Left kidney (tissue), 2 donors: ENCODE results near the gene FBXO31. TPM values are rescaled to one million over a fixed set of nuclear protein-coding genes. Genes with fewer than 3 reads are reported as not detected.

Experiments used
- DNase-seq: peaks from one replicate; pipeline ENCODE4 v3.0.0-alpha.2; 2013
- polyA plus RNA-seq: library from polyadenylated mRNA; unstranded; fragments of 120-200 nt; gene quantifications from one replicate; pipeline ENCODE4 v1.2.1, GENCODE V29; 2013; ENCODE audit not compliant: insufficient read length

The FBXO31 gene
- polyA plus RNA-seq, 1 donor = 21.2 TPM

- DNase-seq = no peak
Measured at GRCh38 chr16:87309620-87310525, 73.7 kb downstream of the FBXO31 start.

GRCh38 chr16:87308826-87309225, 74.8 kb downstream of the FBXO31 start:
- no peak for DNase-seq

- DNase-seq = no peak
Measured at GRCh38 chr16:87306516-87306915, 77.1 kb downstream of the FBXO31 start.

GRCh38 chr16:87305505-87306391, 77.8 kb downstream of the FBXO31 start:
- no peak for DNase-seq

GRCh38 chr16:87304951-87305350, 78.6 kb downstream of the FBXO31 start:
- DNase-seq = no peak

- no peak for DNase-seq
Measured at GRCh38 chr16:87303962-87304521, 79.5 kb downstream of the FBXO31 start.

GRCh38 chr16:87303431-87303930, 80.1 kb downstream of the FBXO31 start:
- DNase-seq = no peak

- no peak for DNase-seq
Measured at GRCh38 chr16:87298857-87299465, 84.6 kb downstream of the FBXO31 start.

GRCh38 chr16:87297918-87298631, 85.5 kb downstream of the FBXO31 start:
- no peak for DNase-seq

- DNase-seq = no peak
Measured at GRCh38 chr16:87297407-87297806, 86.2 kb downstream of the FBXO31 start.

- DNase-seq = no peak
Measured at GRCh38 chr16:87295661-87296531, 87.7 kb downstream of the FBXO31 start.

GRCh38 chr16:87295259-87295658, 88.3 kb downstream of the FBXO31 start:
- no peak for DNase-seq

GRCh38 chr16:87293990-87294389, 89.6 kb downstream of the FBXO31 start:
- no peak for DNase-seq

- DNase-seq = no peak
Measured at GRCh38 chr16:87291944-87292343, 91.6 kb downstream of the FBXO31 start.

- no peak for DNase-seq
Measured at GRCh38 chr16:87288753-87289362, 94.7 kb downstream of the FBXO31 start.

GRCh38 chr16:87286839-87287626, 96.5 kb downstream of the FBXO31 start:
- no peak for DNase-seq

GRCh38 chr16:87284183-87284582, 99.4 kb downstream of the FBXO31 start:
- no peak for DNase-seq

GRCh38 chr16:87279094-87279658, 104.4 kb downstream of the FBXO31 start:
- DNase-seq = no peak
